GM12875 (cell line): Measurements from ENCODE around the gene MKRN3.

Experiments used
- H3K4me3 ChIP-seq: one replicate; pipeline ENCODE4 v1.5.1; 2011; ENCODE audit warnings: low read depth, low read length, control low read depth
- CTCF ChIP-seq: IDR thresholded peaks from 2 replicates; pipeline ENCODE4 v1.5.1; 2011; ENCODE audit warnings: low read depth, mild to moderate bottlenecking, control low read depth, inconsistent platforms, low read length, moderate library complexity, borderline replicate concordance; ENCODE audit not compliant: insufficient read depth

MKRN3 gene

GRCh38 chr15:23538648-23539047 lies 26.8 kb upstream of the MKRN3 start:
- TF ChIP-seq CTCF = no peak
- no peak overlapping the region for H3K4me3 ChIP-seq

GRCh38 chr15:23539892-23540291 lies 25.6 kb upstream of the MKRN3 start:
- TF ChIP-seq CTCF = no peak
- no peak overlapping the region for H3K4me3 ChIP-seq

GRCh38 chr15:23546158-23546557 lies 19.3 kb upstream of the MKRN3 start:
- TF ChIP-seq CTCF = no peak
- no peak overlapping the region for H3K4me3 ChIP-seq

GRCh38 chr15:23548071-23548470 lies 17.4 kb upstream of the MKRN3 start:
- no peak overlapping the region for H3K4me3 ChIP-seq
- no peak for TF ChIP-seq CTCF

GRCh38 chr15:23561914-23562313 lies 3.6 kb upstream of the MKRN3 start:
- no peak for TF ChIP-seq CTCF
- no peak overlapping the region for H3K4me3 ChIP-seq

- no peak overlapping the region for H3K4me3 ChIP-seq
- no peak for TF ChIP-seq CTCF
Observed at GRCh38 chr15:23564821-23565394, 566 bp upstream of the MKRN3 start.

GRCh38 chr15:23566071-23566554 lies 639 bp downstream of the MKRN3 start:
- no peak overlapping the region for H3K4me3 ChIP-seq
- no peak for TF ChIP-seq CTCF
